Measurements from ENCODE around the gene GPR12. TPM values are rescaled to one million over a fixed set of nuclear protein-coding genes. Genes with fewer than 3 reads are reported as not detected.

The GPR12 gene, protein sequence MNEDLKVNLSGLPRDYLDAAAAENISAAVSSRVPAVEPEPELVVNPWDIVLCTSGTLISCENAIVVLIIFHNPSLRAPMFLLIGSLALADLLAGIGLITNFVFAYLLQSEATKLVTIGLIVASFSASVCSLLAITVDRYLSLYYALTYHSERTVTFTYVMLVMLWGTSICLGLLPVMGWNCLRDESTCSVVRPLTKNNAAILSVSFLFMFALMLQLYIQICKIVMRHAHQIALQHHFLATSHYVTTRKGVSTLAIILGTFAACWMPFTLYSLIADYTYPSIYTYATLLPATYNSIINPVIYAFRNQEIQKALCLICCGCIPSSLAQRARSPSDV
- total RNA-seq (2022; extraction: Qiagen RNA extraction): not detected in 5 replicates

DNA sequence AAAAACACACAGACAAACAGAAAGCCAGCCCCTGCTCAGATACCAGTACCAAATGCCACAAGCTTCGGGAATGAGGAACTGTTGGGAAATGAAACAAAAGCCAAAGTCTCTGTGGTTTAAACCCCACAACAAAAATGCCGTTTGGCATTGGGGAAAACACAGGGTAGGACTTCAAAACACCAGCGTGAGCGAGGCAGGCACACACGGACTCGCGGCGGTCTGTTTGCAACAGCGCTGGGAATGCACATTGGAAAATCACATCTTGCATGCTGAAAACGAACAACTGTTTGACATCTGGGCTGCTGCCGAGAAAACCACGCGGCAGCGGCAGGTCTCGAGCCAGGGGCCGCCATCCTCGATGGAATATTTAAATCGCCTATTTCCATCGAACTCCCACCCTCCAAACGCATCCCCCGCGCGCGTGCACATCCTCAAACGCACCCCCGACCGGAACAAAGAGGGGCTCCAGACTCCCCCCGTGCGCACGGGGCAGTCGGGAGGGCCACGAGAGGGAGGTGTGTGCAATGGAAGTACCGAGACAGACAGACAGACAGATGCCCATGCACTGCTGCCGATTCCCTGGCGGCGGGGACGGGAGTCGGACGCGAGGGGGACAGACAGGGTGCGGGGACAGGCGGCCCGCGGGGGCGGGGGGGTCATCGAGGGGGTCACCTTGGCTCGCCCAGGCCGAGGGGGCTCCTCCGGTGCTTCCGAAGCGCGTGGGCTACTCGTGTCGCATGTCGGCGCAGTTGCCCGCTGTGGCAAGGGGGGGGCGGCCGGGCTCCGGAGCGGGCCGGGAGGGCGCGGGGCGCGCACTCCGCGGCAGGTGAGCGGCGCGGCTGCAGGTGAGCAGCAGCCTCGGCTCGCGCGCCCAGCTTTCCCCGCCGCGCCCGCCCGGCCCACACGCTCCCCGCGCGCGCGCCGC is at the start of gene GPR12:
Gene GPR12, minus strand, starts transcription at position 880 of the 925 bp plus-strand sequence. CDS start 959 bp downstream, outside the sequence.

Other genes starting within 250 kb of the GPR12 start
- 0.08 to 0.20 TPM (median 0.11 TPM) in 5 replicates for gene WASF3, start 203.1 kb downstream of the GPR12 start, total RNA-seq (2022; extraction: Qiagen RNA extraction)

All from A549 treated with Hydrocortisone at 1 μM for 4 hours (cell line).